ENCODE data around the gene NEB. TPM values are rescaled to one million over a fixed set of nuclear protein-coding genes. Genes with fewer than 3 reads are reported as not detected.

Gene NEB, protein sequence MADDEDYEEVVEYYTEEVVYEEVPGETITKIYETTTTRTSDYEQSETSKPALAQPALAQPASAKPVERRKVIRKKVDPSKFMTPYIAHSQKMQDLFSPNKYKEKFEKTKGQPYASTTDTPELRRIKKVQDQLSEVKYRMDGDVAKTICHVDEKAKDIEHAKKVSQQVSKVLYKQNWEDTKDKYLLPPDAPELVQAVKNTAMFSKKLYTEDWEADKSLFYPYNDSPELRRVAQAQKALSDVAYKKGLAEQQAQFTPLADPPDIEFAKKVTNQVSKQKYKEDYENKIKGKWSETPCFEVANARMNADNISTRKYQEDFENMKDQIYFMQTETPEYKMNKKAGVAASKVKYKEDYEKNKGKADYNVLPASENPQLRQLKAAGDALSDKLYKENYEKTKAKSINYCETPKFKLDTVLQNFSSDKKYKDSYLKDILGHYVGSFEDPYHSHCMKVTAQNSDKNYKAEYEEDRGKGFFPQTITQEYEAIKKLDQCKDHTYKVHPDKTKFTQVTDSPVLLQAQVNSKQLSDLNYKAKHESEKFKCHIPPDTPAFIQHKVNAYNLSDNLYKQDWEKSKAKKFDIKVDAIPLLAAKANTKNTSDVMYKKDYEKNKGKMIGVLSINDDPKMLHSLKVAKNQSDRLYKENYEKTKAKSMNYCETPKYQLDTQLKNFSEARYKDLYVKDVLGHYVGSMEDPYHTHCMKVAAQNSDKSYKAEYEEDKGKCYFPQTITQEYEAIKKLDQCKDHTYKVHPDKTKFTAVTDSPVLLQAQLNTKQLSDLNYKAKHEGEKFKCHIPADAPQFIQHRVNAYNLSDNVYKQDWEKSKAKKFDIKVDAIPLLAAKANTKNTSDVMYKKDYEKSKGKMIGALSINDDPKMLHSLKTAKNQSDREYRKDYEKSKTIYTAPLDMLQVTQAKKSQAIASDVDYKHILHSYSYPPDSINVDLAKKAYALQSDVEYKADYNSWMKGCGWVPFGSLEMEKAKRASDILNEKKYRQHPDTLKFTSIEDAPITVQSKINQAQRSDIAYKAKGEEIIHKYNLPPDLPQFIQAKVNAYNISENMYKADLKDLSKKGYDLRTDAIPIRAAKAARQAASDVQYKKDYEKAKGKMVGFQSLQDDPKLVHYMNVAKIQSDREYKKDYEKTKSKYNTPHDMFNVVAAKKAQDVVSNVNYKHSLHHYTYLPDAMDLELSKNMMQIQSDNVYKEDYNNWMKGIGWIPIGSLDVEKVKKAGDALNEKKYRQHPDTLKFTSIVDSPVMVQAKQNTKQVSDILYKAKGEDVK (N-terminal part only)
- total RNA-seq, result 1.2 and 1.3 TPM in 2 replicates

GRCh38 chr2:151733771-151734672 lies at the start of gene NEB:
Gene NEB, minus strand, starts transcription at chr2:151734476. Its CDS starts 1,320 bp downstream, at chr2:151733156.

Other genes starting within 250 kb of the NEB start
- gene ARL5A, start 93.9 kb upstream of the NEB start, total RNA-seq, result 128 and 135 TPM in 2 replicates